Measurements from ENCODE around the gene ODAD3. TPM values are rescaled to one million over a fixed set of nuclear protein-coding genes. Genes with fewer than 3 reads are reported as not detected.

The ODAD3 gene
- total RNA-seq, 4 donors from 2014 or later = not detected

GRCh38 chr19:11374433-11375142, 60.3 kb downstream of the ODAD3 start, which contains the start of gene SWSAP1:
Gene SWSAP1 (plus strand): TSS chr19:11374666. CDS start chr19:11374681, 15 bp downstream.
- H3K4me1 ChIP-seq = peaks cover 22 to 24% of the 10 kb centered on the region in 2 donors
- ATAC-seq (peak; percentile 97 to 98), DNase-seq (peak; percentile 99)
- TF ChIP-seq, protein P1, sequence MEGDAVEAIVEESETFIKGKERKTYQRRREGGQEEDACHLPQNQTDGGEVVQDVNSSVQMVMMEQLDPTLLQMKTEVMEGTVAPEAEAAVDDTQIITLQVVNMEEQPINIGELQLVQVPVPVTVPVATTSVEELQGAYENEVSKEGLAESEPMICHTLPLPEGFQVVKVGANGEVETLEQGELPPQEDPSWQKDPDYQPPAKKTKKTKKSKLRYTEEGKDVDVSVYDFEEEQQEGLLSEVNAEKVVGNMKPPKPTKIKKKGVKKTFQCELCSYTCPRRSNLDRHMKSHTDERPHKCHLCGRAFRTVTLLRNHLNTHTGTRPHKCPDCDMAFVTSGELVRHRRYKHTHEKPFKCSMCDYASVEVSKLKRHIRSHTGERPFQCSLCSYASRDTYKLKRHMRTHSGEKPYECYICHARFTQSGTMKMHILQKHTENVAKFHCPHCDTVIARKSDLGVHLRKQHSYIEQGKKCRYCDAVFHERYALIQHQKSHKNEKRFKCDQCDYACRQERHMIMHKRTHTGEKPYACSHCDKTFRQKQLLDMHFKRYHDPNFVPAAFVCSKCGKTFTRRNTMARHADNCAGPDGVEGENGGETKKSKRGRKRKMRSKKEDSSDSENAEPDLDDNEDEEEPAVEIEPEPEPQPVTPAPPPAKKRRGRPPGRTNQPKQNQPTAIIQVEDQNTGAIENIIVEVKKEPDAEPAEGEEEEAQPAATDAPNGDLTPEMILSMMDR (IDR thresholded peaks at IDR 0.05 in 4 of 5, conservative IDR thresholded peaks at IDR 0.05 in 1 of 5) = no peak
- TF ChIP-seq POLR2A (IDR thresholded peaks at IDR 0.05) = peak in 1 of 2 donors; percentile 47
- intact Hi-C loops (cut with DNase I; ENCODE audit: low total_unique reads) = loop anchor here (1.0 to 10.0 kb wide), 4 partner anchors 28 to 980 kb away; partner anchors contain the start of genes CCDC159, TMEM205, TSPAN16 and ZNF653
- in situ Hi-C loops (cut with MboI; ENCODE audit: low sequenced_read_pairs in 4 of 4) = loop anchor here in 2 of 4 donors (5.0 to 25.0 kb wide), 2 partner anchors 63 to 213 kb away; partner anchors contain the start of genes ACP5 (in 1 of the 2), ODAD3 (in 1 of the 2), PRKCSH (in 1 of the 2) and ZNF627 (in 1 of the 2)
- H3K4me3 ChIP-seq = peak within 1 kb of the TSS; percentile 73 to 84 (median 76)
- H3K36me3 ChIP-seq = no peaks in the 10 kb centered on the region
- no peaks in the 10 kb centered on the region for H3K27me3 ChIP-seq
- no peaks in the 10 kb centered on the region for H3K9me3 ChIP-seq
- H3K27ac ChIP-seq = peak within 1 kb of the TSS; percentile 93 to 97 (median 94)

DNA sequence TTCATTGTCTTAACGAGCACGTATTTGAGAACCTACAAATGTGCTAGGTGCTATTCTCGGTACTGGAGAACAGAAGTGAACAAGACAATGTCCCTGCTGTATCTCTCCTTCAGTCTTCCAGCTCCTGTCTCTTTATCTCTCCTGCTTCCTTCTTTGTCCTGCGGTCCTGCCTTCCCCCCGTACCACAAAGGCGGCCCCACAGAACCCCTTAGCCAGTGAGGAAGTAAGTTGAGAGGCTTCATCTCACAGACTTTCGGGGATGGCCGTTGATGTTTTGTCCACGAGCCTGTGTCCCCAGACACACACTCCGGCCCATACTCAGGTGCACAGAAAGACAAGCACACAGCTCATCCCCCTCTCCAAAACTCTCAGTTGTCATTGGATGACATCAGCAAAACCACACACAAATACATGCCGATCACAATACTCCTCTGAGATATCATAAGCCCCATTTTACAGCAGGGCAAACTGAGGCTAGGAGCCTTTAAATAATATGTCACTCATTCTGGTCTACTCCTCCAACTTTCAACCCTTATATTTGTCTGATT, 61.0 kb downstream of the ODAD3 start:
- Histone ChIP-seq H3K9me3 (no peaks in the 10 kb centered on the region), H3K27me3 (no peaks in the 10 kb centered on the region), H3K27ac (peak overlapping the region; percentile 93 to 97 (median 94)), H3K4me1 (peaks cover 22 to 24% of the 10 kb centered on the region in 2 donors), H3K4me3 (peak overlapping the region; percentile 68 to 84 (median 76)), H3K36me3 (no peaks in the 10 kb centered on the region)
- in situ Hi-C loops (cut with MboI; ENCODE audit: low sequenced_read_pairs in 4 of 4) (no loop called here), intact Hi-C loops (cut with DNase I; ENCODE audit: low total_unique reads) (loop anchor here (1.0 to 10.0 kb wide), 4 partner anchors 28 to 979 kb away; partner anchors contain the start of genes CCDC159, TMEM205, TSPAN16 and ZNF653)
- DNase-seq = no peak
- TF ChIP-seq POLR2A (IDR thresholded peaks at IDR 0.05) = no peak
- TF ChIP-seq, protein P1 (IDR thresholded peaks at IDR 0.05 in 4 of 5, conservative IDR thresholded peaks at IDR 0.05 in 1 of 5) = no peak
- ATAC-seq = no peak

DNA sequence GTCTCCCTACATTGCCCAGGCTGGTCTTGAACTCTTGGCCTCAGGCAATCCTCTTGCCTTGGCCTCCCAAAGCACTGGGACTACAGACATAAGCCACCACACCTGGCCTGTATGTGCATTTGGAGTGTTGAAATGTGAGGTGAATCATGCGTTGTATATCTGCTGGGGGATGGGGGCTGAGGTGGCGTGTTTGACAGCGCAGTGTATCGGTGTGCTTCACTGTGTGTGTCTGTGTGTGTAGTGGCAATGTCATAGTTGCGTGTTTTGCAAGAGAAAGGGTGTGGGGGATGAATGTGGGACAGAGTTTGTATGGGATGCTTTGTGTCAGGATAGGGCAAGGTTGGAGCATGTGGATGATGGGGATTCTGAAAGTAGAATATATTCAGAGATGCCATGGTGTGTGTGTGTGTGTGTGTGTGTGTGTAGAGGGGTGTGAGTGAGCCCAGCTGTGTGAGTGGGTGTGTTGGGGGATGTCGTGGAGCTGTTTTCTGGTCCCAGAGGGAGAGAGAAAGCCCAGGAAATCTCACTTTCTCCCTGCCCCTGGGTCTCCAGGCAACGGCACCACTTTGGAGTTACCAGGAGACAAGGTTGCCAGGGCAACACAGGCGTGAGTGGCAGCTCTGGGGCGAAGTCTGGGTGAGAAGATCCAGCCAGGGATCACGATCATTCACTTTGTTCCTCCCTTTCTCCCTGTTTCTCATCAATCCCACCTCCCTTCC, 61.6 kb downstream of the ODAD3 start:
- H3K27me3 ChIP-seq = no peaks in the 10 kb centered on the region
- intact Hi-C loops (cut with DNase I; ENCODE audit: low total_unique reads) (loop anchor here (10.0 kb wide), 3 partner anchors 79 to 979 kb away; partner anchors contain the start of genes TSPAN16 and ZNF653), in situ Hi-C loops (cut with MboI; ENCODE audit: low sequenced_read_pairs in 4 of 4) (no loop called here)
- DNase-seq (no peak), ATAC-seq (no peak)
- no peaks in the 10 kb centered on the region for H3K9me3 ChIP-seq
- peaks cover 22 to 24% of the 10 kb centered on the region in 2 donors for H3K4me1 ChIP-seq
- no peaks in the 10 kb centered on the region for H3K36me3 ChIP-seq
- TF ChIP-seq POLR2A (IDR thresholded peaks at IDR 0.05) = no peak
- TF ChIP-seq, protein P1 (IDR thresholded peaks at IDR 0.05 in 4 of 5, conservative IDR thresholded peaks at IDR 0.05 in 1 of 5) = no peak
- no peak overlapping the region for H3K4me3 ChIP-seq
- no peak overlapping the region for H3K27ac ChIP-seq

DNA sequence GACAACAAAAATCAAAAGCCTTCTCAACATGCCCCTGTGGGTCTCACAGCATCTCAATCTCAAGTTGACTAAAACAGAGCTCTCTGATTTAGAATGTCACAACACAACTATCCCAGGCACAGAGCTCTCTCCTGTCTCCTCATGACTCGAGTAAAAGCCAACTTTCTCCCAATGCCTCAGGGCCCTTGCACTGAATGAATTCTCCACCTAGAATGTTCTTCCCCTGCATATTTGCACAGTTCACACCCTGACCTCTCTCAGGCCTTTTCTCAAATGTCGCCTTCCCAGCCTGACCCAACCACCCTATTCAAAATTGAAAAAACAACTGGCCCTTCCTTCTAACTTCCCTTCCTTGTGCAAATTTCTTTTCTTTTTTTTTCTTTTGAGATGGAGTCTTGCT, 64.2 kb downstream of the ODAD3 start:
- H3K36me3 ChIP-seq = no peaks in the 10 kb centered on the region
- ATAC-seq (no peak), DNase-seq (no peak)
- in situ Hi-C loops (cut with MboI; ENCODE audit: low sequenced_read_pairs in 4 of 4) = no loop called here
- intact Hi-C loops (cut with DNase I; ENCODE audit: low total_unique reads) = loop anchor here (10.0 kb wide), 3 partner anchors 76 to 976 kb away; partner anchors contain the start of genes TSPAN16 and ZNF653
- H3K27me3 ChIP-seq = no peaks in the 10 kb centered on the region
- TF ChIP-seq, protein P1 (IDR thresholded peaks at IDR 0.05 in 4 of 5, conservative IDR thresholded peaks at IDR 0.05 in 1 of 5) = no peak
- H3K4me1 ChIP-seq = peaks cover 11 to 14% of the 10 kb centered on the region in 2 donors
- no peak overlapping the region for H3K4me3 ChIP-seq
- no peaks in the 10 kb centered on the region for H3K9me3 ChIP-seq
- H3K27ac ChIP-seq = no peak overlapping the region

Other genes with a start within 250 kb of the ODAD3 start
- 100 to 1,000 TPM in 3 of 4 donors, 10 to 100 TPM in 1; 37.7 to 192 (median 149) TPM for gene KANK2, start 237.6 kb downstream of the ODAD3 start, total RNA-seq
- gene ANGPTL8, start 195.5 kb downstream of the ODAD3 start, total RNA-seq = under 1 TPM in 1 of 4 donors, not detected in 3; 0.47 TPM
- gene DOCK6, start 172.6 kb downstream of the ODAD3 start, total RNA-seq = 1 to 10 TPM; 4.7 to 9.6 (median 5.8) TPM
- gene TSPAN16, start 139.0 kb downstream of the ODAD3 start, total RNA-seq = not detected
- gene RAB3D, start 95.5 kb downstream of the ODAD3 start, total RNA-seq = 1 to 10 TPM; 1.5 to 3.9 (median 2.4) TPM
- gene TMEM205, start 88.9 kb downstream of the ODAD3 start, total RNA-seq = 100 to 1,000 TPM; 159 to 284 (median 164) TPM
- gene CCDC159, start 88.6 kb downstream of the ODAD3 start, total RNA-seq = 1 to 10 TPM in 3 of 4 donors, under 1 TPM in 1; 0.85 to 9.2 (median 2.0) TPM
- gene PLPPR2, start 79.7 kb downstream of the ODAD3 start, total RNA-seq = 10 to 100 TPM; 18.6 to 46.2 (median 36.9) TPM
- 1 to 10 TPM in 3 of 4 donors, under 1 TPM in 1; 0.51 to 1.7 (median 1.2) TPM for gene SWSAP1, start 60.5 kb downstream of the ODAD3 start, total RNA-seq
- gene EPOR, start 50.8 kb downstream of the ODAD3 start, total RNA-seq = 1 to 10 TPM; 1.3 to 6.0 (median 2.2) TPM
- gene RGL3, start 15.8 kb downstream of the ODAD3 start, total RNA-seq = 1 to 10 TPM in 2 of 4 donors, under 1 TPM in 2; 0.33 to 7.0 (median 1.3) TPM
- gene PRKCSH, start 514 bp upstream of the ODAD3 start, total RNA-seq = 10 to 100 TPM; 31.6 to 54.2 (median 50.6) TPM
- not detected for gene ELAVL3, start 45.9 kb upstream of the ODAD3 start, total RNA-seq
- 10 to 100 TPM in 2 of 4 donors, 1 to 10 TPM in 2; 5.6 to 25.8 (median 10.1) TPM for gene ZNF653, start 70.7 kb upstream of the ODAD3 start, total RNA-seq
- 100 to 1,000 TPM in 3 of 4 donors, 10 to 100 TPM in 1; 82.9 to 199 (median 129) TPM for gene ECSIT, start 94.0 kb upstream of the ODAD3 start, total RNA-seq
- 1 to 10 TPM in 3 of 4 donors, under 1 TPM in 1; 0.92 to 6.7 (median 3.9) TPM for gene CNN1, start 103.7 kb upstream of the ODAD3 start, total RNA-seq
- 10 to 100 TPM; 21.5 to 37.5 (median 27.2) TPM for gene ELOF1, start 124.1 kb upstream of the ODAD3 start, total RNA-seq
- gene ACP5, start 142.5 kb upstream of the ODAD3 start, total RNA-seq = 1 to 10 TPM; 1.3 to 5.9 (median 2.6) TPM
- 1 to 10 TPM; 2.3 to 4.5 (median 3.7) TPM for gene ZNF627, start 162.4 kb upstream of the ODAD3 start, total RNA-seq

Measured in gastrocnemius medialis (tissue), 4 donors.